ENCODE measurements around the gene MIX23.
A peak's percentile ranks its signal among the peaks of the same experiment; 100 is the strongest.

MIX23 gene

GRCh38 chr3:122382888-122383666 lies at the start of gene MIX23:
Gene MIX23 (minus strand): TSS chr3:122383231. CDS start chr3:122383224, 7 bp downstream.
- no peaks in the 10 kb centered on the region for H3K9me3 Mint-ChIP-seq
- peaks cover 57% of the 10 kb centered on the region for H3K4me1 Mint-ChIP-seq (ENCODE audit: low read depth)
- DNase-seq (ENCODE audit: low spot score) = peak; percentile 83
- peak within 1 kb of the TSS; percentile 90 for H3K27ac Mint-ChIP-seq
- peaks cover 23% of the 10 kb centered on the region for H3K36me3 Mint-ChIP-seq (ENCODE audit: low read depth)
- H3K4me3 Mint-ChIP-seq = peak within 1 kb of the TSS; percentile 83
- H3K27me3 Mint-ChIP-seq (ENCODE audit: low read depth) = no peaks in the 10 kb centered on the region

- no peak overlapping the region for H3K4me3 Mint-ChIP-seq
- H3K27ac Mint-ChIP-seq = no peak overlapping the region
- H3K9me3 Mint-ChIP-seq = peaks cover 7% of the 10 kb centered on the region
- peaks cover 66% of the 10 kb centered on the region for H3K36me3 Mint-ChIP-seq (ENCODE audit: low read depth)
- no peaks in the 10 kb centered on the region for H3K27me3 Mint-ChIP-seq (ENCODE audit: low read depth)
- no peak for DNase-seq (ENCODE audit: low spot score)
- H3K4me1 Mint-ChIP-seq (ENCODE audit: low read depth) = peaks cover 15% of the 10 kb centered on the region
These were observed 47.3 kb upstream of the MIX23 start for GRCh38 chr3:122430371-122430770.

GRCh38 chr3:122427857-122428471 lies 44.9 kb upstream of the MIX23 start:
- H3K4me3 Mint-ChIP-seq = no peak overlapping the region
- peak overlapping the region; percentile 43 for H3K27ac Mint-ChIP-seq
- H3K36me3 Mint-ChIP-seq (ENCODE audit: low read depth) = peaks cover 63% of the 10 kb centered on the region

GRCh38 chr3:122421836-122422235 lies 38.8 kb upstream of the MIX23 start:
- Mint-ChIP-seq H3K27ac (no peak overlapping the region), H3K4me1 (ENCODE audit: low read depth) (peaks cover 5% of the 10 kb centered on the region), H3K9me3 (no peaks in the 10 kb centered on the region)

More at GRCh38 chr3:122427857-122428471, 44.9 kb upstream of the MIX23 start:
- peaks cover 15% of the 10 kb centered on the region for H3K4me1 Mint-ChIP-seq (ENCODE audit: low read depth)
- peaks cover 7% of the 10 kb centered on the region for H3K9me3 Mint-ChIP-seq
- no peak for DNase-seq (ENCODE audit: low spot score)
- H3K27me3 Mint-ChIP-seq (ENCODE audit: low read depth) = no peaks in the 10 kb centered on the region

GRCh38 chr3:122421101-122421500 lies 38.1 kb upstream of the MIX23 start:
- H3K27ac Mint-ChIP-seq = no peak overlapping the region
- H3K9me3 Mint-ChIP-seq = no peaks in the 10 kb centered on the region
- no peak for DNase-seq (ENCODE audit: low spot score)
- H3K36me3 Mint-ChIP-seq (ENCODE audit: low read depth) = peaks cover 35% of the 10 kb centered on the region
- peaks cover under 1% of the 10 kb centered on the region for H3K27me3 Mint-ChIP-seq (ENCODE audit: low read depth)
- peaks cover 10% of the 10 kb centered on the region for H3K4me1 Mint-ChIP-seq (ENCODE audit: low read depth)
- no peak overlapping the region for H3K4me3 Mint-ChIP-seq

More at GRCh38 chr3:122421836-122422235, 38.8 kb upstream of the MIX23 start:
- DNase-seq (ENCODE audit: low spot score) = no peak
- no peaks in the 10 kb centered on the region for H3K27me3 Mint-ChIP-seq (ENCODE audit: low read depth)
- no peak overlapping the region for H3K4me3 Mint-ChIP-seq
- peaks cover 39% of the 10 kb centered on the region for H3K36me3 Mint-ChIP-seq (ENCODE audit: low read depth)

- Mint-ChIP-seq H3K36me3 (ENCODE audit: low read depth) (peaks cover 25% of the 10 kb centered on the region), H3K4me3 (peak overlapping the region; percentile 99), H3K4me1 (ENCODE audit: low read depth) (peaks cover 31% of the 10 kb centered on the region), H3K27me3 (ENCODE audit: low read depth) (peaks cover 3% of the 10 kb centered on the region), H3K27ac (peak overlapping the region; percentile 100), H3K9me3 (no peaks in the 10 kb centered on the region)
- DNase-seq (ENCODE audit: low spot score) = no peak
These were observed 33.9 kb upstream of the MIX23 start for GRCh38 chr3:122416966-122417365.

GRCh38 chr3:122415762-122416654 lies 33.0 kb upstream of the MIX23 start, which contains the start of gene WDR5B:
Gene WDR5B (minus strand): TSS chr3:122416062. CDS start chr3:122415528, 534 bp downstream.
- Mint-ChIP-seq H3K9me3 (no peaks in the 10 kb centered on the region), H3K27ac (peak within 1 kb of the TSS; percentile 100), H3K27me3 (ENCODE audit: low read depth) (peaks cover 3% of the 10 kb centered on the region), H3K36me3 (ENCODE audit: low read depth) (peaks cover 24% of the 10 kb centered on the region), H3K4me1 (ENCODE audit: low read depth) (peaks cover 31% of the 10 kb centered on the region), H3K4me3 (peak within 1 kb of the TSS; percentile 99)
- peak; percentile 96 for DNase-seq (ENCODE audit: low spot score)

- peak; percentile 39 for DNase-seq (ENCODE audit: low spot score)
- H3K4me1 Mint-ChIP-seq (ENCODE audit: low read depth) = peaks cover 32% of the 10 kb centered on the region
These were observed 32.2 kb upstream of the MIX23 start for GRCh38 chr3:122415104-122415744.

GRCh38 chr3:122414391-122414790 lies 31.4 kb upstream of the MIX23 start:
- Mint-ChIP-seq H3K4me3 (peak overlapping the region; percentile 99), H3K9me3 (no peaks in the 10 kb centered on the region), H3K36me3 (ENCODE audit: low read depth) (peaks cover 32% of the 10 kb centered on the region), H3K27ac (peak overlapping the region; percentile 100), H3K4me1 (ENCODE audit: low read depth) (peaks cover 32% of the 10 kb centered on the region), H3K27me3 (ENCODE audit: low read depth) (peaks cover 3% of the 10 kb centered on the region)
- DNase-seq (ENCODE audit: low spot score) = no peak

More at GRCh38 chr3:122415104-122415744, 32.2 kb upstream of the MIX23 start:
- H3K9me3 Mint-ChIP-seq = no peaks in the 10 kb centered on the region
- peak overlapping the region; percentile 100 for H3K27ac Mint-ChIP-seq
- peak overlapping the region; percentile 99 for H3K4me3 Mint-ChIP-seq
- peaks cover 3% of the 10 kb centered on the region for H3K27me3 Mint-ChIP-seq (ENCODE audit: low read depth)
- peaks cover 29% of the 10 kb centered on the region for H3K36me3 Mint-ChIP-seq (ENCODE audit: low read depth)

- Mint-ChIP-seq H3K27me3 (ENCODE audit: low read depth) (no peaks in the 10 kb centered on the region), H3K4me3 (no peak overlapping the region), H3K36me3 (ENCODE audit: low read depth) (peaks cover 53% of the 10 kb centered on the region), H3K9me3 (no peaks in the 10 kb centered on the region), H3K27ac (no peak overlapping the region), H3K4me1 (ENCODE audit: low read depth) (peaks cover 27% of the 10 kb centered on the region)
- DNase-seq (ENCODE audit: low spot score) = no peak
These were observed 27.6 kb upstream of the MIX23 start for GRCh38 chr3:122410639-122411038.

- Mint-ChIP-seq H3K9me3 (no peaks in the 10 kb centered on the region), H3K4me3 (no peak overlapping the region), H3K27me3 (ENCODE audit: low read depth) (no peaks in the 10 kb centered on the region), H3K36me3 (ENCODE audit: low read depth) (peaks cover 53% of the 10 kb centered on the region), H3K4me1 (ENCODE audit: low read depth) (peaks cover 24% of the 10 kb centered on the region), H3K27ac (no peak overlapping the region)
- no peak for DNase-seq (ENCODE audit: low spot score)
These were observed 27.1 kb upstream of the MIX23 start for GRCh38 chr3:122410111-122410510.

- no peaks in the 10 kb centered on the region for H3K9me3 Mint-ChIP-seq
- no peak overlapping the region for H3K4me3 Mint-ChIP-seq
- H3K27ac Mint-ChIP-seq = peak overlapping the region; percentile 55
- DNase-seq (ENCODE audit: low spot score) = no peak
- H3K27me3 Mint-ChIP-seq (ENCODE audit: low read depth) = no peaks in the 10 kb centered on the region
- peaks cover 18% of the 10 kb centered on the region for H3K4me1 Mint-ChIP-seq (ENCODE audit: low read depth)
- peaks cover 49% of the 10 kb centered on the region for H3K36me3 Mint-ChIP-seq (ENCODE audit: low read depth)
These were observed 26.4 kb upstream of the MIX23 start for GRCh38 chr3:122409446-122409845.

- Mint-ChIP-seq H3K9me3 (no peaks in the 10 kb centered on the region), H3K27me3 (ENCODE audit: low read depth) (no peaks in the 10 kb centered on the region), H3K4me1 (ENCODE audit: low read depth) (peaks cover 11% of the 10 kb centered on the region), H3K4me3 (no peak overlapping the region), H3K27ac (no peak overlapping the region), H3K36me3 (ENCODE audit: low read depth) (peaks cover 55% of the 10 kb centered on the region)
- DNase-seq (ENCODE audit: low spot score) = no peak
These were observed 24.9 kb upstream of the MIX23 start for GRCh38 chr3:122407946-122408345.
